Right atrium auricular region (tissue), 2 donors: ENCODE data around the gene TRAPPC2. TPM values are rescaled to one million over a fixed set of nuclear protein-coding genes. Genes with fewer than 3 reads are reported as not detected.
A peak's percentile ranks its signal among the peaks of the same experiment; 100 is the strongest.

ENCODE experiments used
- DNase-seq: peaks from one replicate; pipeline ENCODE4 v3.0.0-alpha.2; 2019; ENCODE audit warnings: low spot score
- H3K27ac ChIP-seq, 2 donors: fragments of 200-600 bp; sonication (generic); 1 replicate in 1 of 2; 2 replicates in 1 of 2; pipeline ENCODE4 v1.5.1; 2016 to 2019
- H3K27me3 ChIP-seq, 2 donors: fragments of 200-600 bp; sonication (generic); one replicate each; pipeline versions ENCODE4 v1.5.1 to v1.6.0; 2017 to 2019
- H3K36me3 ChIP-seq: fragments of 200-600 bp; sonication (generic); one replicate; pipeline ENCODE4 v1.5.1; 2016
- H3K4me1 ChIP-seq, 2 donors: fragments of 200-600 bp; sonication (generic); one replicate each; pipeline versions ENCODE4 v1.5.1 to v1.6.0; 2017 to 2019
- H3K4me3 ChIP-seq, 2 donors: fragments of 200-600 bp; sonication (generic); 1 replicate in 1 of 2; 2 replicates in 1 of 2; pipeline ENCODE4 v1.5.1; 2017 to 2019; ENCODE audit warnings: mild to moderate bottlenecking in 1 of 2, moderate library complexity in 1 of 2
- H3K9me3 ChIP-seq, 2 donors: fragments of 200-600 bp; sonication (generic); one replicate each; pipeline ENCODE4 v1.5.1; 2019
- CTCF ChIP-seq, 2 donors: fragments of 200-600 bp; sonication (generic); IDR thresholded peaks; one replicate each; pipeline ENCODE4 v1.5.1; 2019; ENCODE audit warnings: antibody characterized with exemption in 2 of 2
- total RNA-seq, 2 donors: library from RNA; depleted of rRNA; stranded (reverse); fragments of >200 nt; gene quantifications; one replicate each; pipeline ENCODE4 v1.1.0, GENCODE V29; 2016

Gene TRAPPC2
- 1 to 10 TPM; 6.6 to 7.6 TPM for total RNA-seq

- peak within 1 kb of the TSS; percentile 88 to 89 for H3K27ac ChIP-seq
- no peaks in the 10 kb centered on the region for H3K27me3 ChIP-seq
- TF ChIP-seq CTCF (IDR thresholded peaks at IDR 0.05), result no peak
- peaks cover 0 to 12% of the 10 kb centered on the region in 2 donors for H3K4me1 ChIP-seq
- DNase-seq, result peak; percentile 93
- H3K36me3 ChIP-seq, result no peaks in the 10 kb centered on the region
- H3K4me3 ChIP-seq, result peak within 1 kb of the TSS; percentile 70 to 79
- H3K9me3 ChIP-seq, result no peaks in the 10 kb centered on the region
Measured at GRCh38 chrX:13734278-13735172, at the start of gene TRAPPC2, which contains the start of gene OFD1. Gene TRAPPC2, minus strand, starts transcription at chrX:13734620. Its CDS starts 14,657 bp downstream, at chrX:13719963. Gene OFD1, plus strand, starts transcription at chrX:13734748. Its CDS starts 324 bp downstream, at chrX:13735072.

- H3K4me3 ChIP-seq, result no peak overlapping the region
- TF ChIP-seq CTCF (IDR thresholded peaks at IDR 0.05), result no peak
- no peaks in the 10 kb centered on the region for H3K27me3 ChIP-seq
- no peaks in the 10 kb centered on the region for H3K4me1 ChIP-seq
- no peak for DNase-seq
- no peak overlapping the region for H3K27ac ChIP-seq
- no peaks in the 10 kb centered on the region for H3K9me3 ChIP-seq
- H3K36me3 ChIP-seq, result no peaks in the 10 kb centered on the region
Measured at GRCh38 chrX:13780868-13781427, 46.5 kb upstream of the TRAPPC2 start.

GRCh38 chrX:13778916-13779315 is 44.5 kb upstream of the TRAPPC2 start:
- no peak overlapping the region for H3K4me3 ChIP-seq
- H3K27me3 ChIP-seq, result no peaks in the 10 kb centered on the region
- no peak overlapping the region for H3K27ac ChIP-seq
- no peak for DNase-seq
- no peaks in the 10 kb centered on the region for H3K4me1 ChIP-seq
- no peak for TF ChIP-seq CTCF (IDR thresholded peaks at IDR 0.05)
- no peaks in the 10 kb centered on the region for H3K9me3 ChIP-seq
- peaks cover 17% of the 10 kb centered on the region for H3K36me3 ChIP-seq

- no peaks in the 10 kb centered on the region for H3K4me1 ChIP-seq
- no peak for TF ChIP-seq CTCF (IDR thresholded peaks at IDR 0.05)
- no peaks in the 10 kb centered on the region for H3K27me3 ChIP-seq
- no peak overlapping the region for H3K4me3 ChIP-seq
- H3K27ac ChIP-seq, result no peak overlapping the region
- H3K36me3 ChIP-seq, result peaks cover 17% of the 10 kb centered on the region
- no peaks in the 10 kb centered on the region for H3K9me3 ChIP-seq
- DNase-seq, result no peak
Measured at GRCh38 chrX:13776387-13776786, 42.0 kb upstream of the TRAPPC2 start.

- no peaks in the 10 kb centered on the region for H3K4me1 ChIP-seq
- H3K27me3 ChIP-seq, result no peaks in the 10 kb centered on the region
- no peaks in the 10 kb centered on the region for H3K9me3 ChIP-seq
- H3K4me3 ChIP-seq, result no peak overlapping the region
- DNase-seq, result no peak
- no peak for TF ChIP-seq CTCF (IDR thresholded peaks at IDR 0.05)
- no peak overlapping the region for H3K27ac ChIP-seq
- peaks cover 17% of the 10 kb centered on the region for H3K36me3 ChIP-seq
Measured at GRCh38 chrX:13775837-13776236, 41.4 kb upstream of the TRAPPC2 start.
